ENCODE results near the gene FBXL17. TPM values are rescaled to one million over a fixed set of nuclear protein-coding genes. Genes with fewer than 3 reads are reported as not detected.

Gene FBXL17
- total RNA-seq, 1 experiment from 2014 or later = 8.8 TPM

- Histone ChIP-seq H3K4me3 (ENCODE audit: low read length) (no peak overlapping the region), H3K27ac (ENCODE audit: low read length) (no peak overlapping the region), H3K36me3 (ENCODE audit: low read depth, low read length) (no peaks in the 10 kb centered on the region), H3K9me2 (replicated peaks; ENCODE audit: low read length) (no peaks in the 10 kb centered on the region), H3K9me3 (ENCODE audit: low read length) (no peaks in the 10 kb centered on the region), H3K79me2 (ENCODE audit: low read length) (no peaks in the 10 kb centered on the region), H3K27me3 (ENCODE audit: low read length) (no peaks in the 10 kb centered on the region), H3F3A (ENCODE audit: low read length, unreplicated experiment) (no peaks in the 10 kb centered on the region), H3K9ac (ENCODE audit: low read length) (no peak overlapping the region), H2AFZ (ENCODE audit: low read length) (no peak overlapping the region), H4K20me1 (ENCODE audit: low read length) (no peaks in the 10 kb centered on the region), H3K4me2 (ENCODE audit: low read length) (no peak overlapping the region), H3K4me1 (ENCODE audit: insufficient read depth, low read length) (peaks cover 1% of the 10 kb centered on the region)
- DNase-seq = no peak
- no peak for TF ChIP-seq EZH2 (IDR thresholded peaks at IDR 0.05; ENCODE audit: low read length, unreplicated experiment)
- no peak for TF ChIP-seq CTCF (conservative IDR thresholded peaks at IDR 0.05; ENCODE audit: low read depth, low read length)
- no peak for TF ChIP-seq EZH2phosphoT487 (IDR thresholded peaks at IDR 0.05; ENCODE audit: borderline replicate concordance, low read length)
- ATAC-seq = no peak
- CTCF ChIA-PET = no interaction called here
- POLR2A ChIA-PET (ENCODE audit: unreplicated experiment) = no interaction called here
- intact Hi-C loops (cut with micrococcal nuclease) = no loop called here
- no TSS peak for BruUV-seq (replicated peaks)
These were observed 60.6 kb downstream of the FBXL17 start for GRCh38 chr5:108321341-108321740.

- H3K4me2 ChIP-seq (ENCODE audit: low read length) = no peak overlapping the region
- no peak overlapping the region for H3K4me3 ChIP-seq (ENCODE audit: low read length)
- peaks cover 12% of the 10 kb centered on the region for H3K4me1 ChIP-seq (ENCODE audit: insufficient read depth, low read length)
- H3K9me2 ChIP-seq (replicated peaks; ENCODE audit: low read length) = no peaks in the 10 kb centered on the region
- CTCF ChIA-PET = no interaction called here
- H3K9ac ChIP-seq (ENCODE audit: low read length) = no peak overlapping the region
- H4K20me1 ChIP-seq (ENCODE audit: low read length) = no peaks in the 10 kb centered on the region
- no peaks in the 10 kb centered on the region for H3K27me3 ChIP-seq (ENCODE audit: low read length)
- H3K9me3 ChIP-seq (ENCODE audit: low read length) = no peaks in the 10 kb centered on the region
- POLR2A ChIA-PET (ENCODE audit: unreplicated experiment) = no interaction called here
- DNase-seq (no peak), ATAC-seq (no peak)
- no peaks in the 10 kb centered on the region for H3F3A ChIP-seq (ENCODE audit: low read length, unreplicated experiment)
- BruUV-seq (replicated peaks) = no TSS peak
- intact Hi-C loops (cut with micrococcal nuclease) = no loop called here
- no peaks in the 10 kb centered on the region for H3K36me3 ChIP-seq (ENCODE audit: low read depth, low read length)
- no peaks in the 10 kb centered on the region for H3K79me2 ChIP-seq (ENCODE audit: low read length)
- no peak overlapping the region for H2AFZ ChIP-seq (ENCODE audit: low read length)
- TF ChIP-seq EZH2phosphoT487 (IDR thresholded peaks at IDR 0.05; ENCODE audit: borderline replicate concordance, low read length) (no peak), CTCF (conservative IDR thresholded peaks at IDR 0.05; ENCODE audit: low read depth, low read length) (no peak), EZH2 (IDR thresholded peaks at IDR 0.05; ENCODE audit: low read length, unreplicated experiment) (no peak)
- no peak overlapping the region for H3K27ac ChIP-seq (ENCODE audit: low read length)
These were observed 61.7 kb downstream of the FBXL17 start for GRCh38 chr5:108320231-108320630.

- Histone ChIP-seq H3K4me3 (ENCODE audit: low read length) (no peak overlapping the region), H3K4me2 (ENCODE audit: low read length) (peak overlapping the region; percentile 7), H3K4me1 (ENCODE audit: insufficient read depth, low read length) (peaks cover 12% of the 10 kb centered on the region), H4K20me1 (ENCODE audit: low read length) (no peaks in the 10 kb centered on the region), H3K27me3 (ENCODE audit: low read length) (no peaks in the 10 kb centered on the region), H2AFZ (ENCODE audit: low read length) (no peak overlapping the region), H3K9ac (ENCODE audit: low read length) (no peak overlapping the region), H3K9me2 (replicated peaks; ENCODE audit: low read length) (no peaks in the 10 kb centered on the region), H3K79me2 (ENCODE audit: low read length) (no peaks in the 10 kb centered on the region), H3K27ac (ENCODE audit: low read length) (peak overlapping the region; percentile 23; the same call in 1 of the 2 replicates), H3K36me3 (ENCODE audit: low read depth, low read length) (no peaks in the 10 kb centered on the region), H3K9me3 (ENCODE audit: low read length) (no peaks in the 10 kb centered on the region), H3F3A (ENCODE audit: low read length, unreplicated experiment) (no peaks in the 10 kb centered on the region)
- DNase-seq (peak; percentile 73), ATAC-seq (peak; percentile 100)
- no TSS peak for BruUV-seq (replicated peaks)
- ChIA-PET CTCF (no interaction called here), POLR2A (ENCODE audit: unreplicated experiment) (no interaction called here)
- intact Hi-C loops (cut with micrococcal nuclease) = loop anchor here (2.0 kb wide), 3 partner anchors 19 to 55 kb away; no protein-coding TSS in a partner anchor
- TF ChIP-seq CTCF (conservative IDR thresholded peaks at IDR 0.05; ENCODE audit: low read depth, low read length) = no peak
- no peak for TF ChIP-seq EZH2phosphoT487 (IDR thresholded peaks at IDR 0.05; ENCODE audit: borderline replicate concordance, low read length)
- TF ChIP-seq EZH2 (IDR thresholded peaks at IDR 0.05; ENCODE audit: low read length, unreplicated experiment) = no peak
These were observed 66.1 kb downstream of the FBXL17 start for GRCh38 chr5:108315829-108316228.
